Spleen (tissue), 11 donors: Measurements from ENCODE around the gene KDM2B. TPM values are rescaled to one million over a fixed set of nuclear protein-coding genes. Genes with fewer than 3 reads are reported as not detected.

Experiments
- DNase-seq: peaks from one replicate; pipeline ENCODE4 v3.0.0-alpha.2; 2020
- H3K27ac ChIP-seq, 8 donors: fragments of 200-600 bp; sonication (generic) in 7 of 8; 1 replicate in 4 of 8; 2 replicates in 4 of 8; pipeline versions ENCODE4 v1.5.0 to v1.8.0; 2016 to 2021; ENCODE audit warnings: inconsistent platforms in 4 of 8, mild to moderate bottlenecking in 4 of 8, moderate library complexity in 1 of 8
- H3K27me3 ChIP-seq, 7 donors: fragments of 200-600 bp; sonication (generic) in 6 of 7; replicated peaks in 1 of 7; 1 replicate in 4 of 7; 2 replicates in 3 of 7; pipeline versions ENCODE4 v1.5.0 to v1.8.0; 2016 to 2021; ENCODE audit warnings: inconsistent platforms in 3 of 7, mild to moderate bottlenecking in 1 of 7
- H3K36me3 ChIP-seq, 6 donors: fragments of 200-600 bp; sonication (generic) in 5 of 6; 1 replicate in 4 of 6; 2 replicates in 2 of 6; pipeline versions ENCODE4 v1.5.0 to v1.8.0; 2016 to 2021; ENCODE audit warnings: inconsistent platforms in 2 of 6
- H3K4me1 ChIP-seq, 6 donors: fragments of 200-600 bp; sonication (generic) in 5 of 6; 1 replicate in 3 of 6; 2 replicates in 3 of 6; pipeline versions ENCODE4 v1.5.0 to v1.8.0; 2016 to 2021; ENCODE audit warnings: inconsistent platforms in 3 of 6
- H3K4me3 ChIP-seq, 8 donors: fragments of 200-600 bp; sonication (generic) in 7 of 8; 1 replicate in 4 of 8; 2 replicates in 4 of 8; pipeline versions ENCODE4 v1.5.0 to v1.8.0; 2016 to 2021; ENCODE audit warnings: inconsistent platforms in 4 of 8, mild to moderate bottlenecking in 4 of 8, moderate library complexity in 2 of 8
- H3K9me3 ChIP-seq, 8 donors: fragments of 200-600 bp; sonication (generic) in 7 of 8; 1 replicate in 4 of 8; 2 replicates in 4 of 8; pipeline versions ENCODE4 v1.5.0 to v1.8.0; 2016 to 2021; ENCODE audit warnings: inconsistent platforms in 4 of 8
- POLR2A ChIP-seq, 3 donors: fragments of 450-650 bp; IDR thresholded peaks; one replicate each; pipeline ENCODE4 v1.5.1; 2017; ENCODE audit warnings: antibody characterized with exemption in 3 of 3, mild to moderate bottlenecking in 1 of 3
- POLR2AphosphoS5 ChIP-seq, 3 donors: sonication (generic); formaldehyde crosslinking; IDR thresholded peaks; one replicate each; pipeline ENCODE4 v1.5.1; 2017; ENCODE audit warnings: antibody characterized with exemption in 3 of 3
- WGBS, 5 donors: extraction: QIAGEN DNeasy Blood & Tissue Kit in 3 of 5; methylation state at CpG; one replicate each; pipeline versions ENCODE4 v1.1.5 to v1.1.7; 2013 to 2018; 5-methylcytosine and 5-hydroxymethylcytosine counted together
- intact Hi-C: fragments of 100-400 bp; cut with DNase I; formaldehyde crosslinking; loops from one replicate; pipeline ENCODE4 v1.15.0; 2023; ENCODE audit warnings: low total_unique reads
- polyA plus RNA-seq, 3 donors: library from polyadenylated mRNA; stranded (reverse); fragments of 200-250 nt; gene quantifications; one replicate each; pipeline ENCODE4 v1.2.1, GENCODE V29; 2013
- total RNA-seq, 7 donors: library from RNA; depleted of rRNA in 3 of 7; stranded (reverse); fragments of >200 nt in 3 of 7; fragmentation: NEBNext Ultra II Directional in 4 of 7; extraction: Animal tissue kit (Norgen Biotek cat#: 25700) in 4 of 7; gene quantifications; one replicate each; pipeline versions ENCODE4 v1.1.0 to v1.2.1, GENCODE V29; 2016 to 2021
- TF ChIP-seq, protein P1 (sequence below), 11 experiments: fragments of 200-600 bp in 7 of 11; fragments of 450-650 bp in 4 of 11; sonication (generic) in 4 of 11; IDR thresholded peaks in 8 of 11; conservative IDR thresholded peaks in 3 of 11; 1 replicate in 7 of 11; 2 replicates in 4 of 11; pipeline versions ENCODE4 v1.4.0 to v1.8.0; 2016 to 2021; ENCODE audit warnings: antibody characterized with exemption in 11 of 11, inconsistent platforms in 4 of 11, mild to moderate bottlenecking in 1 of 11
- donor health status: healthy with polysubstance abuse.
- donor health status: DM: no; HTN: no; CAD: no; lungs with moderate emphysema.
- donor health status: DM: no; HTN: no; CAD: no.
- donor health status: Bipolar disorder and iron deficiency.
- donor health status: healthy.
- donor health status: DM: no; HTN: no; CAD: no.
- donor health status: DM: yes; HTN: yes; CAD: no.

The KDM2B gene
- total and polyA plus RNA-seq, 10 donors = 20.8 to 56.2 (median 40.1) TPM

GRCh38 chr12:121610239-121611149, 29.7 kb upstream of the KDM2B start:
- no peaks in the 10 kb centered on the region for H3K9me3 ChIP-seq
- WGBS, 5 donors = 58 to 77% (median 69%) methylated on average over 11 of the region's 11 CpGs
- no peak for DNase-seq
- H3K27me3 ChIP-seq = no peaks in the 10 kb centered on the region
- H3K36me3 ChIP-seq = no peaks in the 10 kb centered on the region
- no peak overlapping the region for H3K4me3 ChIP-seq
- TF ChIP-seq POLR2A (IDR thresholded peaks at IDR 0.05) = no peak
- TF ChIP-seq POLR2AphosphoS5 (IDR thresholded peaks at IDR 0.05) = peak in 1 of 3 donors; percentile 17
- H3K27ac ChIP-seq = peak overlapping the region in 6 of 8 donors; percentile 54 to 63 (median 55)
- intact Hi-C loops = no loop called here
- H3K4me1 ChIP-seq = peaks cover 0 to 13% (median 2%) of the 10 kb centered on the region in 6 donors

- H3K4me3 ChIP-seq = no peak overlapping the region
- TF ChIP-seq POLR2A (IDR thresholded peaks at IDR 0.05) (no peak), POLR2AphosphoS5 (IDR thresholded peaks at IDR 0.05) (no peak)
- TF ChIP-seq, protein P1, sequence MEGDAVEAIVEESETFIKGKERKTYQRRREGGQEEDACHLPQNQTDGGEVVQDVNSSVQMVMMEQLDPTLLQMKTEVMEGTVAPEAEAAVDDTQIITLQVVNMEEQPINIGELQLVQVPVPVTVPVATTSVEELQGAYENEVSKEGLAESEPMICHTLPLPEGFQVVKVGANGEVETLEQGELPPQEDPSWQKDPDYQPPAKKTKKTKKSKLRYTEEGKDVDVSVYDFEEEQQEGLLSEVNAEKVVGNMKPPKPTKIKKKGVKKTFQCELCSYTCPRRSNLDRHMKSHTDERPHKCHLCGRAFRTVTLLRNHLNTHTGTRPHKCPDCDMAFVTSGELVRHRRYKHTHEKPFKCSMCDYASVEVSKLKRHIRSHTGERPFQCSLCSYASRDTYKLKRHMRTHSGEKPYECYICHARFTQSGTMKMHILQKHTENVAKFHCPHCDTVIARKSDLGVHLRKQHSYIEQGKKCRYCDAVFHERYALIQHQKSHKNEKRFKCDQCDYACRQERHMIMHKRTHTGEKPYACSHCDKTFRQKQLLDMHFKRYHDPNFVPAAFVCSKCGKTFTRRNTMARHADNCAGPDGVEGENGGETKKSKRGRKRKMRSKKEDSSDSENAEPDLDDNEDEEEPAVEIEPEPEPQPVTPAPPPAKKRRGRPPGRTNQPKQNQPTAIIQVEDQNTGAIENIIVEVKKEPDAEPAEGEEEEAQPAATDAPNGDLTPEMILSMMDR (IDR thresholded peaks at IDR 0.05 in 8 of 11, conservative IDR thresholded peaks at IDR 0.05 in 3 of 11) = no peak
- H3K4me1 ChIP-seq = peaks cover 0 to 5% (median 0%) of the 10 kb centered on the region in 6 donors
- no peak for DNase-seq
- H3K36me3 ChIP-seq = no peaks in the 10 kb centered on the region
- no peak overlapping the region for H3K27ac ChIP-seq
- H3K27me3 ChIP-seq = no peaks in the 10 kb centered on the region
- 79 to 96% (median 88%) methylated on average over 6 of the region's 6 CpGs for WGBS, 5 donors
- H3K9me3 ChIP-seq = no peaks in the 10 kb centered on the region
- intact Hi-C loops = no loop called here
Observed at GRCh38 chr12:121608301-121608700, 27.5 kb upstream of the KDM2B start.

DNA sequence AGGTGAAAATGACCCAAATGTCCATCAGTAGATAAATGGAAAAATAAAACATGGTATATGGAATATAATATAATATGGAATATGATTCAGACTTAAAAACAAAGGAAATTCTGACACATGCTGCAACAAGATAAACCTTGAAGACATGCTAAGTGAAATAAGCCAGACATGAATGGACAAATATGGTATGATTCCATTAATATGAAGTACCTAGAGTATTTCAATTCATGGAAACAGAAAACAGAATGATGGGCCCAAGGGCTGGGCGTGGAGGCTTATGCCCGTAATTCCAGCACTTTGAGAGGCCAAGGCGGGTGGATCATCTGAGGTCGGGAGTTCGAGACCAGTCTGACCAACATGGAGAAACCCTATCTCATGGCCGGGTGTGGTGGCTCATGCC, 22.8 kb upstream of the KDM2B start:
- 89 to 98% (median 96%) methylated on average over 6 of the region's 6 CpGs for WGBS, 5 donors
- H3K27ac ChIP-seq = no peak overlapping the region
- no peak overlapping the region for H3K4me3 ChIP-seq
- DNase-seq = no peak
- intact Hi-C loops = no loop called here
- H3K36me3 ChIP-seq = no peaks in the 10 kb centered on the region
- H3K27me3 ChIP-seq = no peaks in the 10 kb centered on the region
- H3K4me1 ChIP-seq = no peaks in the 10 kb centered on the region
- H3K9me3 ChIP-seq = no peaks in the 10 kb centered on the region
- TF ChIP-seq, protein P1 (IDR thresholded peaks at IDR 0.05 in 8 of 11, conservative IDR thresholded peaks at IDR 0.05 in 3 of 11) = no peak
- TF ChIP-seq POLR2AphosphoS5 (IDR thresholded peaks at IDR 0.05) = no peak
- no peak for TF ChIP-seq POLR2A (IDR thresholded peaks at IDR 0.05)

- 89 to 97% (median 92%) methylated on average over 6 of the region's 6 CpGs for WGBS, 5 donors
- Histone ChIP-seq H3K4me3 (no peak overlapping the region), H3K36me3 (no peaks in the 10 kb centered on the region), H3K27me3 (no peaks in the 10 kb centered on the region), H3K27ac (no peak overlapping the region), H3K9me3 (no peaks in the 10 kb centered on the region), H3K4me1 (no peaks in the 10 kb centered on the region)
- intact Hi-C loops = no loop called here
- TF ChIP-seq POLR2AphosphoS5 (IDR thresholded peaks at IDR 0.05) (no peak), POLR2A (IDR thresholded peaks at IDR 0.05) (no peak)
- TF ChIP-seq, protein P1 (IDR thresholded peaks at IDR 0.05 in 8 of 11, conservative IDR thresholded peaks at IDR 0.05 in 3 of 11) = no peak
- no peak for DNase-seq
Observed at GRCh38 chr12:121602766-121603165, 21.9 kb upstream of the KDM2B start.
